Subcutaneous abdominal adipose tissue (tissue), 5 donors: Measurements from ENCODE around the gene FGF18.
A peak's percentile ranks its signal among the peaks of the same experiment; 100 is the strongest.
"Not testable (repeated sequence)": the region's sequence is repeated elsewhere in the genome, so short reads cannot be mapped to it uniquely, and the experiment has no call there.

Source experiments
- H3K27ac ChIP-seq: one replicate; pipeline ENCODE4 v1.7.0; 2013; ENCODE audit warnings: low read depth, mild to moderate bottlenecking, inconsistent platforms, low read length, moderate library complexity
- H3K27me3 ChIP-seq, 5 donors: one replicate each; pipeline ENCODE4 v1.7.0; 2013; ENCODE audit warnings: low read length in 5 of 5, inconsistent platforms in 1 of 5; ENCODE audit not compliant: control insufficient read depth in 5 of 5, insufficient read depth in 4 of 5
- H3K36me3 ChIP-seq, 5 donors: one replicate each; pipeline ENCODE4 v1.7.0; 2013; ENCODE audit warnings: low read length in 5 of 5; ENCODE audit not compliant: control insufficient read depth in 5 of 5, insufficient read depth in 5 of 5
- H3K4me1 ChIP-seq, 5 donors: one replicate each; pipeline ENCODE4 v1.7.0; 2013; ENCODE audit warnings: low read length in 5 of 5, mild to moderate bottlenecking in 3 of 5, moderate library complexity in 1 of 5; ENCODE audit not compliant: control insufficient read depth in 5 of 5, insufficient read depth in 5 of 5
- H3K4me3 ChIP-seq, 5 donors: one replicate each; pipeline ENCODE4 v1.7.0; 2013; ENCODE audit warnings: low read length in 5 of 5, low read depth in 1 of 5
- H3K9ac ChIP-seq, 5 donors: one replicate each; pipeline ENCODE4 v1.7.0; 2013; ENCODE audit warnings: low read length in 5 of 5, mild to moderate bottlenecking in 4 of 5, moderate library complexity in 3 of 5
- H3K9me3 ChIP-seq, 5 donors: one replicate each; pipeline ENCODE4 v1.7.0; 2013; ENCODE audit warnings: low read length in 5 of 5; ENCODE audit not compliant: control insufficient read depth in 5 of 5
- donor health status: healthy.
- donor health status: healthy.
- donor health status: healthy.
- donor health status: healthy.
- donor health status: healthy.

The FGF18 gene

GRCh38 chr5:171387345-171387969 lies 32.0 kb upstream of the FGF18 start, which contains the start of gene NPM1:
Gene NPM1, plus strand, starts transcription at chr5:171387849. Its CDS starts 100 bp downstream, at chr5:171387949.
- Histone ChIP-seq H3K4me1 (peaks cover 0 to 42% (median 31%) of the 10 kb centered on the region in 5 donors), H3K36me3 (peaks cover 9 to 17% (median 13%) of the 10 kb centered on the region in 5 donors), H3K4me3 (peak within 1 kb of the TSS; percentile 72 to 94 (median 93)), H3K9me3 (no peaks in the 10 kb centered on the region), H3K27me3 (no peaks in the 10 kb centered on the region), H3K27ac (peak within 1 kb of the TSS; percentile 76), H3K9ac (peak within 1 kb of the TSS; percentile 60 to 94 (median 84))

- Histone ChIP-seq H3K4me3 (peak overlapping the region; percentile 72 to 94 (median 93)), H3K9ac (peak overlapping the region in 4 of 5 donors; percentile 65 to 94 (median 82)), H3K27ac (peak overlapping the region; percentile 76), H3K27me3 (no peaks in the 10 kb centered on the region), H3K36me3 (peaks cover 16 to 24% (median 19%) of the 10 kb centered on the region in 5 donors), H3K4me1 (peaks cover 0 to 42% (median 31%) of the 10 kb centered on the region in 5 donors), H3K9me3 (no peaks in the 10 kb centered on the region)
These were observed 31.3 kb upstream of the FGF18 start for GRCh38 chr5:171387970-171388815.

GRCh38 chr5:171388816-171389168 lies 30.7 kb upstream of the FGF18 start:
- no peak overlapping the region for H3K27ac ChIP-seq

GRCh38 chr5:171390883-171391677 lies 28.4 kb upstream of the FGF18 start:
- Histone ChIP-seq H3K27ac (no peak overlapping the region), H3K9ac (no peak overlapping the region), H3K27me3 (no peaks in the 10 kb centered on the region), H3K4me3 (no peak overlapping the region), H3K36me3 (peaks cover 28 to 51% (median 38%) of the 10 kb centered on the region in 5 donors), H3K9me3 (no peaks in the 10 kb centered on the region), H3K4me1 (peaks cover 0 to 42% (median 31%) of the 10 kb centered on the region in 5 donors)

More at GRCh38 chr5:171388816-171389168, 30.7 kb upstream of the FGF18 start:
- Histone ChIP-seq H3K4me3 (peak overlapping the region; percentile 72 to 94 (median 93)), H3K27me3 (no peaks in the 10 kb centered on the region), H3K4me1 (peaks cover 0 to 42% (median 31%) of the 10 kb centered on the region in 5 donors), H3K9ac (peak overlapping the region in 3 of 5 donors; percentile 9 to 65 (median 49)), H3K9me3 (no peaks in the 10 kb centered on the region), H3K36me3 (peaks cover 20 to 30% (median 25%) of the 10 kb centered on the region in 5 donors)

- Histone ChIP-seq H3K4me1 (peaks cover 0 to 34% (median 26%) of the 10 kb centered on the region in 5 donors), H3K27ac (no peak overlapping the region), H3K9ac (no peak overlapping the region), H3K4me3 (no peak overlapping the region), H3K9me3 (no peaks in the 10 kb centered on the region), H3K27me3 (no peaks in the 10 kb centered on the region), H3K36me3 (peaks cover 31 to 60% (median 45%) of the 10 kb centered on the region in 5 donors)
These were observed 27.4 kb upstream of the FGF18 start for GRCh38 chr5:171391996-171392577.

GRCh38 chr5:171392585-171393159 lies 26.8 kb upstream of the FGF18 start:
- Histone ChIP-seq H3K4me3 (no peak overlapping the region), H3K27ac (no peak overlapping the region), H3K4me1 (peaks cover 0 to 33% (median 25%) of the 10 kb centered on the region in 5 donors), H3K9ac (no peak overlapping the region), H3K9me3 (no peaks in the 10 kb centered on the region), H3K36me3 (peaks cover 33 to 65% (median 48%) of the 10 kb centered on the region in 5 donors), H3K27me3 (no peaks in the 10 kb centered on the region)

- Histone ChIP-seq H3K36me3 (peaks cover 39 to 77% (median 58%) of the 10 kb centered on the region in 5 donors), H3K9ac (no peak overlapping the region), H3K4me1 (peaks cover 0 to 11% (median 9%) of the 10 kb centered on the region in 5 donors), H3K4me3 (no peak overlapping the region), H3K27ac (no peak overlapping the region), H3K9me3 (no peaks in the 10 kb centered on the region), H3K27me3 (no peaks in the 10 kb centered on the region)
These were observed 24.4 kb upstream of the FGF18 start for GRCh38 chr5:171395042-171395441.

GRCh38 chr5:171396583-171396982 lies 22.9 kb upstream of the FGF18 start:
- H3K9me3 ChIP-seq: not testable (repeated sequence)
- peaks cover 37 to 84% (median 67%) of the 10 kb centered on the region in 5 donors for H3K36me3 ChIP-seq

GRCh38 chr5:171397190-171397589 lies 22.3 kb upstream of the FGF18 start:
- no peak overlapping the region for H3K9ac ChIP-seq
- no peaks in the 10 kb centered on the region for H3K27me3 ChIP-seq
- no peak overlapping the region for H3K27ac ChIP-seq
- H3K4me3 ChIP-seq: no peak overlapping the region
- H3K36me3 ChIP-seq: peaks cover 36 to 81% (median 67%) of the 10 kb centered on the region in 5 donors
- H3K9me3 ChIP-seq: no peaks in the 10 kb centered on the region
- no peaks in the 10 kb centered on the region for H3K4me1 ChIP-seq

More at GRCh38 chr5:171396583-171396982, 22.9 kb upstream of the FGF18 start:
- not testable (repeated sequence) for H3K27me3 ChIP-seq, H3K4me1 ChIP-seq, H3K4me3 ChIP-seq, H3K27ac ChIP-seq, H3K9ac ChIP-seq
